GM10266 (cell line): Measurements from ENCODE around the gene RBM19.

ENCODE experiments used
- DNase-seq: peaks from one replicate; pipeline ENCODE4 v3.0.0; 2012; ENCODE audit errors: extremely low spot score
- CTCF ChIP-seq: IDR thresholded peaks from 2 replicates; pipeline ENCODE4 v1.5.1; 2012; ENCODE audit warnings: mild to moderate bottlenecking, low read depth; ENCODE audit not compliant: control insufficient read depth, insufficient read depth; ENCODE audit errors: missing control alignments

RBM19 gene

GRCh38 chr12:113987261-113988063 is 21.3 kb upstream of the RBM19 start:
- no peak for TF ChIP-seq CTCF
- no peak for DNase-seq

GRCh38 chr12:113984464-113984863 is 18.3 kb upstream of the RBM19 start:
- DNase-seq = no peak
- no peak for TF ChIP-seq CTCF

- no peak for TF ChIP-seq CTCF
- DNase-seq = no peak
These were observed 17.8 kb upstream of the RBM19 start for GRCh38 chr12:113983777-113984448.

- no peak for DNase-seq
- TF ChIP-seq CTCF = no peak
These were observed 17.1 kb upstream of the RBM19 start for GRCh38 chr12:113983265-113983664.

- DNase-seq = no peak
- no peak for TF ChIP-seq CTCF
These were observed 15.8 kb upstream of the RBM19 start for GRCh38 chr12:113981876-113982275.

- TF ChIP-seq CTCF = peak; percentile 85
- peak; percentile 38 for DNase-seq
These were observed 14.6 kb upstream of the RBM19 start for GRCh38 chr12:113980537-113981337.

GRCh38 chr12:113980054-113980453 is 13.9 kb upstream of the RBM19 start:
- no peak for DNase-seq
- no peak for TF ChIP-seq CTCF
